HEK293T (cell line): ENCODE data around the gene C17orf50.

ENCODE experiments used
- CTCF ChIA-PET: fragments of 350-600 bp; formaldehyde crosslinking; extraction: SDS; loops from one replicate; lab custom pipeline; 2021; ENCODE audit warnings: antibody characterized with exemption, inconsistent platforms; lab: Yijun Ruan, JAX
- POLR2A ChIA-PET: fragments of 350-600 bp; formaldehyde crosslinking; extraction: SDS; loops from one replicate; lab custom pipeline; 2020; ENCODE audit warnings: antibody characterized with exemption, inconsistent platforms; lab: Yijun Ruan, JAX
- DNase-seq: peaks from one replicate; pipeline ENCODE4 v3.0.0; 2012; ENCODE audit warnings: mixed read lengths; ENCODE audit errors: extremely low spot score
- ARNT ChIP-seq: fragments of 450-650 bp; IDR thresholded peaks from 2 replicates; pipeline ENCODE4 v1.6.1; 2017; ENCODE audit warnings: mild to moderate bottlenecking
- BHLHE40 ChIP-seq: fragments of 450-650 bp; IDR thresholded peaks from 2 replicates; pipeline ENCODE4 v1.6.1; 2016; ENCODE audit warnings: mild to moderate bottlenecking, moderate library complexity, borderline replicate concordance
- CTBP1 ChIP-seq: fragments of 450-650 bp; IDR thresholded peaks from 2 replicates; pipeline ENCODE4 v1.6.1; 2016; ENCODE audit warnings: borderline replicate concordance
- ELF4 ChIP-seq: fragments of 450-650 bp; IDR thresholded peaks from 2 replicates; pipeline ENCODE4 v1.6.1; 2017; ENCODE audit warnings: antibody characterized with exemption
- FOXA1 ChIP-seq: fragments of 450-650 bp; IDR thresholded peaks from 2 replicates; pipeline ENCODE4 v1.6.1; 2016; ENCODE audit warnings: mild to moderate bottlenecking
- FOXK2 ChIP-seq: fragments of 450-650 bp; IDR thresholded peaks from 2 replicates; pipeline ENCODE4 v1.6.1; 2016; ENCODE audit warnings: mild to moderate bottlenecking
- FOXM1 ChIP-seq: fragments of 450-650 bp; IDR thresholded peaks from 2 replicates; pipeline ENCODE4 v1.6.1; 2017; ENCODE audit warnings: mild to moderate bottlenecking, borderline replicate concordance
- HDGF ChIP-seq: fragments of 450-650 bp; IDR thresholded peaks from 2 replicates; pipeline ENCODE4 v1.6.1; 2017; ENCODE audit warnings: antibody characterized with exemption, borderline replicate concordance
- L3MBTL2 ChIP-seq: fragments of 450-650 bp; conservative IDR thresholded peaks from 2 replicates; pipeline ENCODE4 v1.6.1; 2016; ENCODE audit warnings: mild to moderate bottlenecking
- LEF1 ChIP-seq: fragments of 450-650 bp; IDR thresholded peaks from 2 replicates; pipeline ENCODE4 v1.6.1; 2017; ENCODE audit warnings: mild to moderate bottlenecking, borderline replicate concordance
- NFRKB ChIP-seq: fragments of 450-650 bp; IDR thresholded peaks from 2 replicates; pipeline ENCODE4 v1.6.1; 2016; ENCODE audit warnings: mild to moderate bottlenecking, moderate library complexity
- PKNOX1 ChIP-seq: fragments of 450-650 bp; IDR thresholded peaks from 2 replicates; pipeline ENCODE4 v1.6.1; 2016
- SP1 ChIP-seq: fragments of 450-650 bp; IDR thresholded peaks from 2 replicates; pipeline ENCODE4 v1.6.1; 2017
- SUZ12 ChIP-seq: fragments of 450-650 bp; IDR thresholded peaks from 2 replicates; pipeline ENCODE4 v1.6.1; 2016; ENCODE audit warnings: mild to moderate bottlenecking
- TARDBP ChIP-seq: fragments of 450-650 bp; IDR thresholded peaks from 2 replicates; pipeline ENCODE4 v1.6.1; 2016
- ZNF384 ChIP-seq: fragments of 450-650 bp; IDR thresholded peaks from 2 replicates; pipeline ENCODE4 v1.6.1; 2016

The C17orf50 gene

DNA sequence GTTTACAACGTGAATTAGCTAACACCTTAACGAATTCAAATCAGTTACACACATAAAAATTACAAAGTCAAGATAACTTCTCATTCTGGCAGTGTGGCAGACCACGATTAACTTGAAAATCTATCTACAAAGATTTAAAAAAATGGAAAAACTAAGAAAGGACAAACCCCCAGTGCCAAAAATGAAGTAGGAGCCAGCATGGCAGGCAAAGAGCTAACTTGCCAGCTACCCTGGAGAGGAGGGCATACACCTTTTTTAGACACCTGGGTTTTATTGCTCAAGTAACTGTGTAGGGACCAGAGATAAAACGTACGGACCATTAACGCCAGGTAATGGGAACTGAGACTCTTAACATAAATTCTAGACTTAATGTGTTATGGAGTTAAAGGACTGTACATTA is 51.1 kb downstream of the C17orf50 start:
- CTCF ChIA-PET = interaction anchor here (1.9 to 2.5 kb wide), 2 partner anchors 48 kb away, joined by 9 to 12 read pairs; no protein-coding TSS in a partner anchor

DNA sequence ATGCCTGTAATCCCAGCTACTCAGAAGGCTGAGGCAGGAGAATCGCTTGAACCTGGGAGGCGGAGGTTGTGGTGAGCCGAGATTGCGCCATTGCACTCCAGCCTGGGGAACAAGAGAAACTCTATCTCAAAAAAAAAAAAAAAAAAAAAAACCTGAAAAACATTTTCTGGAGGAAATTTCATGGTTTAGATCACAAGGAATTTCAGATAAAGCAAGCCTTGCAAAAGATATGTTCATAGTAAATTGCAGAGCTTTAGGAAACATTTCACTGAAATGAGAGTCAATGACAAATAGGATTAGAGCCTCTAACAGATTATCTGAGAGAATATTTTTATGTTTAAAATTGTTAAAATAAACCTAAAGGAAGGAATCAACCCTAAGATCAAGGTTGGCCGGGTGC is 51.8 kb downstream of the C17orf50 start:
- POLR2A ChIA-PET = interaction anchor here (0.7 kb wide), 1 partner anchor 232 kb away, joined by 3 read pairs; no protein-coding TSS in a partner anchor
- no peak for DNase-seq
- CTCF ChIA-PET = interaction anchor here (2.5 kb wide), 1 partner anchor 49 kb away, joined by 12 read pairs; no protein-coding TSS in a partner anchor
- no peak for TF ChIP-seq NFRKB
- no peak for TF ChIP-seq SUZ12
- no peak for TF ChIP-seq FOXK2
- no peak for TF ChIP-seq TARDBP
- TF ChIP-seq FOXA1 = no peak
- TF ChIP-seq PKNOX1 = no peak
- no peak for TF ChIP-seq ARNT
- no peak for TF ChIP-seq FOXM1
- no peak for TF ChIP-seq HDGF
- TF ChIP-seq ELF4 = no peak
- no peak for TF ChIP-seq L3MBTL2
- TF ChIP-seq BHLHE40 = no peak
- no peak for TF ChIP-seq CTBP1
- no peak for TF ChIP-seq SP1
- no peak for TF ChIP-seq LEF1
- TF ChIP-seq ZNF384 = no peak

More for the DNA sequence above, 51.1 kb downstream of the C17orf50 start:
- TF ChIP-seq ELF4 (no peak), ZNF384 (no peak), FOXA1 (no peak), FOXM1 (no peak), FOXK2 (no peak), ARNT (no peak), L3MBTL2 (no peak), LEF1 (no peak), BHLHE40 (no peak), SUZ12 (no peak), HDGF (no peak), SP1 (no peak), CTBP1 (no peak), PKNOX1 (no peak), TARDBP (no peak), NFRKB (no peak)
- no peak for DNase-seq
- POLR2A ChIA-PET = interaction anchor here (0.7 to 4.7 kb wide), 4 partner anchors 37 to 647 kb away, joined by 3 to 104 read pairs (median 3); no protein-coding TSS in a partner anchor
